Cardiac septum (tissue), 1 donor: ENCODE data around the gene PCDHGA2. TPM values are rescaled to one million over a fixed set of nuclear protein-coding genes. Genes with fewer than 3 reads are reported as not detected.
"Not testable (repeated sequence)": the region's sequence is repeated elsewhere in the genome, so short reads cannot be mapped to it uniquely, and the experiment has no call there.

Experiments
- DNase-seq: peaks from one replicate; pipeline ENCODE4 v3.0.0-alpha.2; 2020; ENCODE audit warnings: low spot score
- intact Hi-C: fragments of 100-400 bp; cut with DNase I; formaldehyde crosslinking; loops from one replicate; pipeline ENCODE4 v1.14.0; 2022
- total RNA-seq: library from RNA; stranded (reverse); fragmentation: NEBNext Ultra II Directional; extraction: Animal tissue kit (Norgen Biotek cat#: 25700); gene quantifications from one replicate; pipeline ENCODE4 v1.2.1, GENCODE V29; 2021
- donor health status: DM: no; HTN: no; CAD: no.

The PCDHGA2 gene
- total RNA-seq, 1 donor from 2014 or later = 17.3 TPM

DNA sequence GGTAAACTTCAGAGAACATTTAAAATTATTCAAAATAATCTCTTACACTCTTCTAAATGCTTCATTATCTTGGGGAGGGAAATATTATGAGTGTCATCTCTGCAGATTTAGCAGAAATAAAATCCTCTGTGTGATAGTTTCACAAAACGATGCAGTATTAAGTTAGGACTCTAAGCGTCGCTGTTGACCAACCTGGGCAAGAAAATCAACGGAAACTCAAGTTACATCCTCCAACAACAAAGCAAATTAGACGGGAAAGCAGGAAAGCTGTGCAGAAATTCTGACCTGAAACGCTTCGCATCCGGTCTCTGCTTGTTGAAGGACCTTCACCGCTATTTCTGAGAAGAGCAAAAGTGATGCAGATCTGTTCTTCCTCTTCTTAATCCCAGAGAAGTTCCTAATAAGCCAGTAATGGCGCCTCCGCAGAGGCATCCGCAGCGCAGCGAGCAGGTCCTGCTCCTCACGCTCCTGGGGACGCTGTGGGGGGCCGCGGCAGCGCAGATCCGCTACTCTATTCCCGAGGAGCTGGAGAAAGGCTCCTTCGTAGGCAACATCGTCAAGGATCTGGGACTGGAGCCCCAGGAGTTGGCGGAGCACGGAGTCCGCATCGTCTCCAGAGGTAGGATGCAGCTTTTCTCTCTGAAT, 35.2 kb downstream of the PCDHGA2 start, which contains the start of gene PCDHGA6:
PCDHGA6 (plus strand) TSS at position 219 of the 645 bp plus-strand sequence; CDS start at position 412, 193 bp downstream.
- intact Hi-C loops = no loop called here
- no peak for DNase-seq

DNA sequence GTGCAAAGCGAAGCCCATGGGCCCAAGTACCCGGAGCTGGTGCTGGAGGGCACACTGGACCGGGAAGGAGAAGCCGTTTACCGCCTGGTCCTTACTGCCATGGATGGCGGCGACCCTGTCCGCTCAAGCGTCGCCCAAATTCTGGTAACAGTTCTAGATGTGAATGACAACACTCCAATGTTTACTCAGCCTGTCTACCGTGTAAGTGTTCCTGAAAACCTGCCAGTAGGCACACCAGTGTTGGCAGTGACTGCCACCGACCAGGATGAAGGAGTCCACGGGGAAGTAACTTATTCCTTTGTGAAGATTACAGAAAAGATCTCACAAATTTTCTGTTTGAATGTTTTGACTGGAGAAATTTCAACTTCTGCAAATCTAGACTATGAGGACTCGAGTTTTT, 36.1 kb downstream of the PCDHGA2 start:
- DNase-seq = no peak
- intact Hi-C loops = no loop called here

DNA sequence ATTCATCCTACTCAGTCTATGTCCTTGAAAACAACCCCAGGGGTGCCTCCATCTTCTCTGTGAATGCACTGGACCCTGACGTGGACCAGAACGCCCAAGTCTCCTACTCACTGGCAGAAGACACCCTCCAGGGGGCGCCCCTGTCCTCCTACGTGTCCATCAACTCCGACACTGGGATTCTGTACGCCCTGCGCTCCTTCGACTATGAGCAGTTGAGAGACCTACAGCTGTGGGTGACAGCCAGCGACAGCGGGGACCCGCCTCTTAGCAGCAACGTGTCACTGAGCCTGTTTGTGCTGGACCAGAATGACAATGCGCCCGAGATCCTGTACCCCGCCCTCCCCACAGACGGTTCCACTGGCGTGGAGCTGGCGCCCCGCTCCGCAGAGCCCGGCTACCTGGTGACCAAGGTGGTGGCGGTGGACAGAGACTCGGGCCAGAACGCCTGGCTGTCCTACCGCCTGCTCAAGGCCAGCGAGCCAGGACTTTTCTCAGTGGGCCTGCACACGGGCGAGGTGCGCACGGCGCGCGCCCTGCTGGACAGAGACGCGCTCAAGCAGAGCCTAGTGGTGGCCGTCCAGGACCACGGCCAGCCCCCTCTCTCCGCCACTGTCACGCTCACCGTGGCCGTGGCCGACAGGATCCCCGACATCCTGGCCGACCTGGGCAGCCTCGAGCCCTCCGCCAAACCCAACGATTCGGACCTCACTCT, 37.0 kb downstream of the PCDHGA2 start:
- DNase-seq, intact Hi-C loops: not testable (repeated sequence)

DNA sequence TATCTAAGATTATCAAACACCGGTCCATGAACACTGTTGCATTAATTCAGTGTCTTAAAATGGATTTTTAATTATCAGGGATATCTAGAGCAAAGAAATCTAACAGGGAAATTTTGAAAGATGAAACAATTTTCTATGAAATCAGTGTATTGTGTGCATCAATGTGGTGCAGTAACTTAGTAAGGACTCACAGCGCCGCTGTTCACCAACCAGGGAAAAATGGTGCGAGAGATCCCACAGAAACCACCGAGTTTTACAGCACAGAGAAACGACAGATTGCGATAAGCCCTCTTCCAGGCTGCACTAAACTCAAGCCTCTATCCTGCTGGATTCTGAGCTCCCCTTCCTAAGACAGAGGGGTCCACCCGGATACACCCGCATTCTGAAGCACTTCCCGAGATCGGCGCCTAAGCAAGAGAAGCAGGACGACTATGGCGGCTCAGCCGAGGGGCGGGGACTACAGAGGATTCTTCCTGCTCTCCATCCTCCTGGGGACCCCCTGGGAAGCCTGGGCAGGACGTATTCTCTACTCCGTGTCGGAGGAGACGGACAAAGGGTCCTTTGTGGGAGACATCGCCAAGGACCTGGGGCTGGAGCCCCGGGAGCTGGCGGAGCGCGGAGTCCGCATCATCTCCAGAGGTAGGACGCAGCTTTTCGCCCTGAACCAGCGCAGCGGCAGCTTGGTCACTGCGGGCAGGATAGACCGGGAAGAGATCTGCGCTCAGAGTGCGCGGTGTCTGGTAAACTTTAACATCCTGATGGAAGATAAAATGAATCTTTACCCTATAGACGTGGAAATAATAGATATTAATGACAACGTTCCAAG, 44.1 kb downstream of the PCDHGA2 start, which contains the start of gene PCDHGA7:
PCDHGA7 (plus strand) TSS at position 274 of the 826 bp plus-strand sequence; CDS start at position 432, 158 bp downstream.
- DNase-seq = no peak
- intact Hi-C loops = no loop called here

GRCh38 chr5:141383345-141383744, 44.8 kb downstream of the PCDHGA2 start:
- no peak for DNase-seq
- intact Hi-C loops = no loop called here

DNA sequence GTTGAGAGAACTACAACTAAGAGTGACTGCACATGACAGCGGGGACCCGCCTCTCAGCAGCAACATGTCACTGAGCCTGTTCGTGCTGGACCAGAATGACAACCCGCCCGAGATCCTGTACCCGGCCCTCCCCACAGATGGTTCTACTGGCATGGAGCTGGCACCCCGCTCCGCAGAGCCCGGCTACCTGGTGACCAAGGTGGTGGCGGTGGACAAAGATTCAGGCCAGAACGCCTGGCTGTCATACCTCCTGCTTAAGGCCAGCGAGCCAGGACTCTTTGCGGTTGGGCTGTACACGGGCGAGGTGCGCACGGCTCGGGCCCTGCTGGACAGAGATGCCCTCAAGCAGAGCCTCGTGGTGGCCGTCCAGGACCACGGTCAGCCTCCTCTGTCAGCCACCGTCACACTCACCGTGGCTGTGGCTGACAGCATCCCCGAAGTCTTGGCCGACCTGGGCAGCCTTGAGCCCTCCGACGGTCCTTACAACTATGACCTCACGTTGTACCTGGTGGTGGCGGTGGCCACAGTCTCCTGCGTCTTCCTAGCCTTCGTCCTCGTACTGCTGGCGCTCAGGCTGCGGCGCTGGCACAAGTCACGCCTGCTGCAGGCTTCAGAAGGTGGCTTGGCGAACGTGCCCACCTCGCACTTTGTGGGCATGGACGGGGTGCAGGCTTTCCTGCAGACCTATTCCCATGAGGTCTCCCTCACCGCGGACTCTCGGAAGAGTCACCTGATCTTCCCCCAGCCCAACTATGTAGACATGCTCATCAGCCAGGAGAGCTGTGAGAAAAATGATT, 46.1 kb downstream of the PCDHGA2 start:
- intact Hi-C loops = no loop called here
- DNase-seq = no peak

- intact Hi-C loops, DNase-seq: not testable (repeated sequence)
Measured at GRCh38 chr5:141387557-141388311, 49.2 kb downstream of the PCDHGA2 start, which contains the start of gene PCDHGB4. TSS of gene PCDHGB4 (plus strand) at chr5:141387698. CDS start at chr5:141387885, 187 bp downstream.

- intact Hi-C loops = no loop called here
Measured at GRCh38 chr5:141388661-141389060, 50.1 kb downstream of the PCDHGA2 start.

GRCh38 chr5:141389153-141390042, 50.8 kb downstream of the PCDHGA2 start:
- no peak for DNase-seq
- intact Hi-C loops = loop anchor here (2.0 kb wide), 1 partner anchor 19 kb away; the partner anchor contains the start of gene PCDHGB3

More at GRCh38 chr5:141388661-141389060, 50.1 kb downstream of the PCDHGA2 start:
- DNase-seq = no peak

DNA sequence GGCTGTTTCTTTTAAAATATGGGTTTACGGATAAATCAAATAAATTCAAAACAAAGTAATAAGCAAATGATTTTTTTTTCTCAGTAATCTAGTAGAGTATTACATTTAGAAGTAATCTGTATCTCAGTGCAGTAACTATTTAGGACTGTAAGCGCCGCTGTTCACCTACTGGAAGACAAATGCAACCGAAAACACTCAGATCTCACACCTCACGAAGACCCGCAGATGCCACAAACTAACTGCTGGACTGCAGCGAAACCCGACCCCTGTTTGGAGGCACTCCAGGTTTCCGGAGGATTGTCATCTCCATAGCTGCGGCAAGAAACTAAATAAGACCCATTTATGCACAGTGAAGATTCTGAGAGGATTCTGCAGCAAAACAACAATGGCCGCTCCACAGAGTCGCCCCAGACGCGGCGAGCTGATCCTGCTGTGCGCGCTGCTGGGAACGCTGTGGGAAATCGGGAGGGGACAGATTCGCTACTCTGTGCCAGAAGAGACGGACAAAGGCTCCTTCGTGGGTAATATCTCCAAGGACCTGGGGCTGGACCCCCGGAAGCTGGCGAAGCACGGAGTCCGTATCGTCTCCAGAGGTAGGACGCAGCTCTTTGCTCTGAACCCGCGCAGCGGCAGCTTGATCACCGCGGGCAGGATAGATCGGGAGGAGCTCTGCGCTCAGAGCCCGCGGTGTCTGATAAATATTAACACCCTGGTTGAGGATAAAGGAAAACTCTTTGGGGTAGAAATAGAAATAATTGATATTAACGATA, 54.1 kb downstream of the PCDHGA2 start, which contains the start of gene PCDHGA8:
PCDHGA8 (plus strand) TSS at position 205 of the 770 bp plus-strand sequence; CDS start at position 386, 181 bp downstream.
- intact Hi-C loops = no loop called here
- DNase-seq = no peak

Other genes starting within 250 kb of the PCDHGA2 start
- 2.4 TPM for gene PCDHB2, start 244.1 kb upstream of the PCDHGA2 start, total RNA-seq
- 1.4 TPM for gene PCDHB3, start 238.3 kb upstream of the PCDHGA2 start, total RNA-seq
- gene PCDHB4, start 216.9 kb upstream of the PCDHGA2 start, total RNA-seq = 1.3 TPM
- gene PCDHB5, start 203.6 kb upstream of the PCDHGA2 start, total RNA-seq = 3.2 TPM
- gene PCDHB6, start 188.7 kb upstream of the PCDHGA2 start, total RNA-seq = 0.57 TPM
- 0.67 TPM for gene PCDHB7, start 166.1 kb upstream of the PCDHGA2 start, total RNA-seq
- 2.3 TPM for gene PCDHB8, start 161.0 kb upstream of the PCDHGA2 start, total RNA-seq
- gene PCDHB16, start 156.4 kb upstream of the PCDHGA2 start, total RNA-seq = 2.2 TPM
- gene PCDHB9, start 151.6 kb upstream of the PCDHGA2 start, total RNA-seq = 1.3 TPM
- 0.94 TPM for gene PCDHB10, start 146.4 kb upstream of the PCDHGA2 start, total RNA-seq
- 1.9 TPM for gene PCDHB11, start 139.1 kb upstream of the PCDHGA2 start, total RNA-seq
- gene PCDHB12, start 130.0 kb upstream of the PCDHGA2 start, total RNA-seq = 1.1 TPM
- gene PCDHB13, start 124.8 kb upstream of the PCDHGA2 start, total RNA-seq = 4.8 TPM
- gene PCDHB14, start 115.4 kb upstream of the PCDHGA2 start, total RNA-seq = 4.4 TPM
- gene PCDHB15, start 93.4 kb upstream of the PCDHGA2 start, total RNA-seq = 9.9 TPM
- not detected for gene SLC25A2, start 34.7 kb upstream of the PCDHGA2 start, total RNA-seq
- 116 TPM for gene TAF7, start 18.0 kb upstream of the PCDHGA2 start, total RNA-seq
- gene PCDHGA1, start 8.2 kb upstream of the PCDHGA2 start, total RNA-seq = 4.6 TPM
- gene PCDHGA3, start 5.1 kb downstream of the PCDHGA2 start, total RNA-seq = 22.9 TPM
- 12.6 TPM for gene PCDHGB1, start 11.3 kb downstream of the PCDHGA2 start, total RNA-seq
- gene PCDHGA4, start 16.3 kb downstream of the PCDHGA2 start, total RNA-seq = 15.6 TPM
- gene PCDHGB2, start 21.2 kb downstream of the PCDHGA2 start, total RNA-seq = 16.2 TPM
- gene PCDHGA5, start 25.4 kb downstream of the PCDHGA2 start, total RNA-seq = 9.7 TPM
- gene PCDHGB3, start 31.5 kb downstream of the PCDHGA2 start, total RNA-seq = 14.2 TPM
- gene PCDHGA6, start 35.1 kb downstream of the PCDHGA2 start, total RNA-seq = 11.5 TPM
- 11.8 TPM for gene PCDHGA7, start 44.0 kb downstream of the PCDHGA2 start, total RNA-seq
- 12.5 TPM for gene PCDHGB4, start 48.9 kb downstream of the PCDHGA2 start, total RNA-seq
- 14.0 TPM for gene PCDHGA8, start 53.9 kb downstream of the PCDHGA2 start, total RNA-seq
- gene PCDHGB5, start 59.2 kb downstream of the PCDHGA2 start, total RNA-seq = 13.9 TPM
- 9.6 TPM for gene PCDHGA9, start 64.0 kb downstream of the PCDHGA2 start, total RNA-seq
- gene PCDHGB6, start 69.3 kb downstream of the PCDHGA2 start, total RNA-seq = 11.9 TPM
- 11.0 TPM for gene PCDHGA10, start 74.2 kb downstream of the PCDHGA2 start, total RNA-seq
- 16.4 TPM for gene PCDHGB7, start 78.9 kb downstream of the PCDHGA2 start, total RNA-seq
- gene PCDHGA11, start 82.3 kb downstream of the PCDHGA2 start, total RNA-seq = 9.6 TPM
- 10.3 TPM for gene PCDHGA12, start 91.7 kb downstream of the PCDHGA2 start, total RNA-seq
- 16.9 TPM for gene PCDHGC3, start 137.2 kb downstream of the PCDHGA2 start, total RNA-seq
- gene PCDHGC4, start 146.3 kb downstream of the PCDHGA2 start, total RNA-seq = 5.8 TPM
- 6.1 TPM for gene PCDHGC5, start 150.3 kb downstream of the PCDHGA2 start, total RNA-seq